Activated naive CD4-positive, alpha-beta T cell (primary cell): ENCODE results near the gene OTOGL.
"Not testable (repeated sequence)": the region's sequence is repeated elsewhere in the genome, so short reads cannot be mapped to it uniquely, and the experiment has no call there.

Experiments used
- DNase-seq, 4 experiments: peaks; one replicate each; lab custom pipeline; 2025; lab: John Stamatoyannopoulos, UW

Gene OTOGL

DNA sequence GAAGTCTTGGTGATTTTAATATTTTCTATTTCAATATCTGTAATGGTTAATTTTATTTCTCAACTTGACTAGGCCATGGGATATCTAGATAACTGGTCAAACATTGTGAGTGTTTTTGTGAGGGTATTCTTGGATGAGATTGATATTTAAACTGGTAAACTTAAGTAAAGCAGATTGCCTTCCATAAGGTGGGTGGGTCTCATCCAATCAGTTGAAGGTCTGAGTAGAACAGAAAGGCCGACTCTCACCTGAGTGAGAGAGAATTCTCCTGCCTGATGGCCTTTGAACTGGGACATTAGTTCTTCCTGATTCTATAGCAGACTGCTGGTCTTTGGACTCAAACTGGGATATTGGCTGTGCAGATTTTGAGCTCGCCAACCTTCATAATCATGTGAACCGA, 36.3 kb downstream of the OTOGL start:
- no peak for DNase-seq

DNA sequence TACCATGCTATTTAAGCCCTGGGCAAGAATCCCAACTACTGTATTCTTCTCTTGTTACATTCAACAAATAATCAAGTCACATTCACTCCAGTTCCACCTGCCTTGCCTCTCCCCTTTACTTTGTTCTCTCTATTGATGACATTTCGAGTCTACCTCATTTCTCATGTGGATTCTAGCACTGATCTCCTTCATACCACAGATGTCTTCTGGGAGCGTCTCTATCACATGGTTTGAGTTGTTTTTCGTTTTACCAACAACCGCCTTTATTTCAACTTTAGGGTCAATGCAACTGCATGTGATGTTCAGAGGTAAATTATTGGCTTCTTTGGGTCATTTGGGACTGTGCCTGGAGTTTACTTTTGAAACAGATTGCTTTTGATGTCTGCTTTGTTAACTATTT, 40.7 kb downstream of the OTOGL start:
- no peak for DNase-seq

DNA sequence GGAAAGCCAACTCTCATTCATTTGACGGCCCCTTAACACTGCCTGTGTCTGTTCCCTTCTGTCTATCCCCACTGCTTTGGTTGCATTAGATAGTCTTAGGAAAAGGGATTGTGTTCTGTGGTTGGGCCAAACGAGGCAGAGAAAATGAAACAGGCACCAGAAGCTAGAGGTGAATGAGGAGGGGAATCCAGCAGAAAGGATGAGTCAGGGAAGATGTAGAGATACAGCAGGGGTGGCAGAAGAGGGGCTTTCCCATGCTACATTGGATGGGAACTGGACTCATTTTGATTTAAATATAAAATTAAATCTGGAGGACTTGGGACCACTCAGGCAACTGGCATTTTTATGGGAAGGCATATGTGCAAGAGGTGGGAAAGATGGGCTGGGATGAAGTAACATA, 43.3 kb downstream of the OTOGL start:
- no peak for DNase-seq

DNA sequence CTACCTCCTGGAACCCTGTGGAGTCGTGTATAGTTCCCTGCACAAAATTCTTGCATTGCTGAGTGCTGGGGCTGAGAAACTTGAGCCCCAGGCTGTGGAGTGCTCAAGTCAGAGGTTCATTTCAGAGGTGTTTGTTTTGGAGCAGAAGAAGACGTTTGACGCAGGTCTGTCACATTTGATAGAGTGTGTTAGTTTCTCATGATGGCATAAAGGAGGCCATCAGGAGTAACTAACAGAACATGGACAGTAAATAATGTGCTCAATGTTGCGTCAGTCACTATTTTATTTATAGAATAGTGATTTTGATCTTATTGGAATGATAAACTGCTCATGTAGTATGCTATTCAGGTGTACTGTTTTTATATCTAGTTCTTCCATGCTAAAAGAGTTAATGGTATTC, 44.2 kb downstream of the OTOGL start:
- DNase-seq, result no peak

DNA sequence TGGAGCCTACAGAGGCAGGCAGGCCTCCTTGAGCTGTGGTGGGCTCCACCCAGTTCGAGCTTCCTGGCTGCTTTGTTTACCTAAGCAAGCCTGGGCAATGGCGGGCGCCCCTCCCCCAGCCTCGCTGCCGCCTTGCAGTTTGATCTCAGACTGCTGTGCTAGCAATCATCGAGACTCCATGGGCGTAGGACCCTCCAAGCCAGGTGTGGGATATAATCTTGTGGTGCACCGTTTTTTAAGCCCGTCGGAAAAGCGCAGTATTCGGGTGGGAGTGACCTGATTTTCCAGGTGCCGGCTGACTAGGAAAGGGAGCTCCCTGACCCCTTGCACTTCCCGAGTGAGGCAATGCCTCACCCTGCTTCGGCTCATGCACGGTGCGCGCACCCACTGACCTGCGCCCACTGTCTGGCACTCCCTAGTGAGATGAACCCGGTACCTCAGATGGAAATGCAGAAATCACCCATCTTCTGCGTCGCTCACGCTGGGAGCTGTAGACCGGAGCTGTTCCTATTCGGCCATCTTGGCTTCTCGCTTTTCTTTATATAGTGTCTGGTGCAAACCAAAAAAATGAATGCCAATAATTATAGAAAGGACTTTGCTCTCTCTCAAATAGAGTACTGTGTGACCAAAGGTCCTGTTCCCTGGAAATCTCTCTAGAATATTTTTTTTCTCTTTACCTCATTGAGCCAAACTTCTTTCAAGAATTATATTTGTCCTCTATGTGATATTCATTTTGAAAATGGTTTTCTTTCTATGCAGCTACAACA, 50.4 kb downstream of the OTOGL start:
- not testable (repeated sequence) for DNase-seq

DNA sequence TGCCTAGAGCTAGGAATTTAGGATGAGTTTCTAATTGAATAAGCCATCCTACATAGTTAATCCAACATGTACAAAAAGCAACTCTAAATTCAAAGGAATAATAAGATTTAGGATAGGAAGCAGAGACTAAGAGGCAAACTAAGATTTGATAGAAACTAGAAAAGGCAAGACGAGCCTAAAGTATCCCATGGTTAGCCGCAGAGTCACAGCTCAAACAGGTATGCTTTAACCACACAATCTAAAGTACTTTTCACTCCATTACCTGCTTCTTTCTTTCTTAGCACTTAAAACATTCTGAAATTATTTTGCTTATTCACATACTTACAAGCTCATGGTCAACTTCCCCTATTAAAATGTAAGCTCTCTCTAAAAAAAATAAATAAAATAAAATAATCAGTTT, 51.8 kb downstream of the OTOGL start:
- no peak for DNase-seq

DNA sequence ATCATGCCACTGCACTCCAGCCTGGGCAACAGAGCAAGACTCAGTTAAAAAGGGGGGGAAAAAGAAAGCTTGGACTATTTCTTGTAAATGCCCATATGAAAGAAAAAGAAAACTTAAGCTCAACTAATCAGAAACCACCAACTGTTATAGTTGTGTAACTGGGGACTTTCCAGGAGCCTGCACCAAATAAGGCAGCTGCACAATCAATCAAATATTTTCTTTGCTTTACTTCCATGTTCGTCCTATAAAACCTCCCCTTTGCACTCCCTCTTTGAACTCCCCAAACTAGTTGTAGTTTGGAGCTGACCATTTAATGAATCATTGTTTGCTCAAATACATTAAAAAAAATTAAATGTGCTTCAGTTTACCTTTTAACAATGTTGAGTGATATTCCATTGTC, 54.9 kb downstream of the OTOGL start:
- no peak for DNase-seq

DNA sequence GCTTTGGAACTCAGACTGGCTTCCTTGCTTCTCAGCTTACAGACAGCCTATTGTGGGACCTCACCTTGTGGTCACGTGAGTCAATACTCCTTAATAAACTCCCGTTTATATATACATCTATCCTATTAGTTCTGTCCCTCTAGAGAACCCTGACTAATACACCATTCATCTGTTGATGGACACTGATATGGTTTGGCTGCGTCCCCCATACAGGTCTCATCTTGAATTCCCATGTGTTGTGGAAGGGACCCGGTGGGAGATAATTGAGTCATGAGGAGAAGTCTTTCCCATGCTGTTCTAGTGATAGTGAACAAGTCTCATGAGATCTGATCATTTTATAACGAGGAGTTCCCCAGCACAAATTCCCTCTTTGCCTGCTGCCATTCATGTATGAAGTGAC, 57.0 kb downstream of the OTOGL start:
- DNase-seq, result no peak

DNA sequence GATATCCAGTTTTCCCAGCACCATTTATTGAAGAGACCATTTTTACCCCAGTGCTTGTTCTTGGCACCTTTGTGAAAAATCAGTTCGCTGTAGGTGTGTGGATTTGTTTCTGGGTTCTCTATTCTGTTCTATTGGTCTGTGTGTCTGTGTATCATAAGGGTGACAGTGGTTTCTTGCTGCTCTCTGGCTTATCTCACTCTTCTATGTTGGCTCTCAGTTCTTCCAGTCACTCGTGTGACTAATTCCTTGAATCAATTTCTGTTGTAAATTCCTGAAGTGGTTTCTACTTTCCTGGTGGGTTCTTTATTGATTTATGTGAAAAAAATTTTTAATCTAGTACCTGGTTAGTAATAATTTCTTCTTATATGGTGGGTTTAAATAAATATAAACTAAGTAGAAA, 58.3 kb downstream of the OTOGL start:
- DNase-seq, result no peak

DNA sequence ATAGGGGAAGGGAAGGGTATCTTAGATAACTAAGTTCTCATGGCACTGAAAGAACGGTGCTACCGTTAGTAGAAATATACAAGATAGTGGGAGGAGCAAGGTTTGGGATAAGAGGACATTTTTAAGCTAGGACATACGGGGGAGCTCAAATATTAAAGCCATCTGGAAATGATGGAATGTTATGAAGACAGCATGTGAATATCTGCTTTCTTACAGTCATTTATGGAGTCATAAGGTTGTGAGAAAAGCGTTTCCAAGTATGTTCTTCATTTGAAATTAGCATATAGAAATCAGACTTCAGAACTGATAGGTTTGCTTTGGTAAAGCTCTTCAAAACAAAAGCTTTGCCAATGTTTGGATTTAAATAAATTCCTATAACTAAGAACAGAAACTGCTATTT, 62.3 kb downstream of the OTOGL start:
- no peak for DNase-seq

DNA sequence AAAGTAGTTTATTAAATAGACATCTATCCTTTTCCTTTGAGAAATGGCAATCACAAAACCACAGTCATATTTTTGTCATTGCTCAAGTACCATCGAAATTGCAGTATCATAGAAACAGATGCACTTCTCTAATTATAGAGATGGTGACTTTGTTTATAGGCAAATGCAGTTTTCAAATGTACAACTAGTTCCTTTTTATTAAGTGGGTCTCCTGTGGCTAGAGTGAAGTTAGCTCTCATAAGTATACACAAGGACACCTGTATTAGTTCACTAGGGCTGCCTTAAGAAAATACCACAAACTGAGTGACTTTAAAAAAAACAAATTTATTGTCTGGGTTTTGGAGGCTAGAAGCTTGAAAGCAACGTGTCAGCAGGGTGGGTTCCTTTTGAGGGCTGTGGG, 62.8 kb downstream of the OTOGL start:
- no peak for DNase-seq

DNA sequence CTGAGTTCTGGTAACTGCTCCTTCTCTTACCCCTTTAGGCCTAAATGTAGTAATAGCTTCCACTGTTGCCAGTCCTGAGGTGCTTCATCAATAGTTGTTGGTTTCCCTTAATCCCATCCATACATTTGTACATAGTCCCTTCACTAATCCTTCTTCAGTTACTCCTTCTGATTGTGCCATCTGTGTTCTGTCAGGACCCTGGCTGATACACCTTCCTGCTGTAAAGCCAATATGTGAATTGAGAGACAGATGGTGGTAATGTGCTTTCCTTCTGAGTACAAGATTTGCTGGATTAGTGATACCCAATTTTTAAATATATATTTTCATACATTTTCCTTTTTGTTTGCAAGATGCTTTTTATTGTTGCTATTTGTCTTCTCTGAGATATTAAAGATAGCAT, 66.4 kb downstream of the OTOGL start:
- DNase-seq, result no peak

DNA sequence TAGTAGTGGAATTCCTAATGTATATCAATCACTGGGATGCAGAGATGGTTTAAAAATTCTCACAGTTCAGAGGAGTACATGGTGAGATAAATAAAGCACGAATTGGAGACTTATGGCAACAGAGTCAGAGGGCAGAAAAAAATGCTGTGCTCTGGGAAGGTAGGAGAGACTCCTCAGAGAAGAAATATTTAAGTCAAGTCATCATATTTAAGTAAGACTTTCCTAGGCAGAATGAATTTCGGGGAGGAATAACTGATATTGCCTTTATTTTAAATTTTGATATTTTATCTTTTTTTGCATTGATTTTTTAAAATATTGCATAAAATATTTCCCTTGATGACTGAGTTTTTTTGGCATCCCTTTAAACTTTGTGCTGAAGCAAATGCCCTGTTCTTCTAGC, 67.4 kb downstream of the OTOGL start:
- no peak for DNase-seq

DNA sequence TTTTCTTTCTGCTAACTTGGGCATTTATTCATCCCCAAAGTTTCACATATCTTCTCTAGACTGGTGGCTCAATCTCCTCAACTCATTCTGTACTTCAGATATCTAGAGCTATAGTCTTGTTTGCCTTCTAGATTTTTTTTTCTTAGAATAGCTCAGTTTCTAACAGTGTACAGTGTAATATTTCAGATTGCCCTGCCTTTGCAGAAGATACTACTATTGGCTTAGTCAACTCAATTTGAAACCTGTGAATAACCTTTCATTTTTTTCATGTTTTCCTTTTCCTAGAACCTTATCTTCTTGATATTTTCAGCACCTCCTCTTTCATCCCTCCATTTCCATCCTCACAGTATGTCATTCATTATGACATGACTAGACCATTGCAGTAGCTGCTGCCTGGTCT, 69.6 kb downstream of the OTOGL start:
- no peak for DNase-seq

DNA sequence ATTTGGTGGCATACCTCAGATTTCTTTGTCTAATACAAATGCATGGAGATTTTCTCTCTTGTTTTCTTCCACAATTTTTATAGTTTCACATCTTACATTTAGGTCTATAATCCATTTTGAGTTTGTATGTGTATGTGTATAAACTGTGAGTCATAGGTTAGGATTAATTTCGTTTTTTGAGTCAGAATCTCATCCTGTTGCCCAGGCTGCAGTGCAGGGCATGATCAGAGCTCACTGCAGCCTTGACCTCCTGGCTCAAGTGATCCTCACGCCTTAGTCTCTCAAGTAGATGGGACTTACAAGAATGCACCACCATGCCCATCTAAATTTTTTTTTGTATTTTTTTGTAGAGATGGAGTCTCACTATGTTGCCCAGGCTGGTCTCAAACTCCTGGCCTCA, 71.6 kb downstream of the OTOGL start:
- no peak for DNase-seq

DNA sequence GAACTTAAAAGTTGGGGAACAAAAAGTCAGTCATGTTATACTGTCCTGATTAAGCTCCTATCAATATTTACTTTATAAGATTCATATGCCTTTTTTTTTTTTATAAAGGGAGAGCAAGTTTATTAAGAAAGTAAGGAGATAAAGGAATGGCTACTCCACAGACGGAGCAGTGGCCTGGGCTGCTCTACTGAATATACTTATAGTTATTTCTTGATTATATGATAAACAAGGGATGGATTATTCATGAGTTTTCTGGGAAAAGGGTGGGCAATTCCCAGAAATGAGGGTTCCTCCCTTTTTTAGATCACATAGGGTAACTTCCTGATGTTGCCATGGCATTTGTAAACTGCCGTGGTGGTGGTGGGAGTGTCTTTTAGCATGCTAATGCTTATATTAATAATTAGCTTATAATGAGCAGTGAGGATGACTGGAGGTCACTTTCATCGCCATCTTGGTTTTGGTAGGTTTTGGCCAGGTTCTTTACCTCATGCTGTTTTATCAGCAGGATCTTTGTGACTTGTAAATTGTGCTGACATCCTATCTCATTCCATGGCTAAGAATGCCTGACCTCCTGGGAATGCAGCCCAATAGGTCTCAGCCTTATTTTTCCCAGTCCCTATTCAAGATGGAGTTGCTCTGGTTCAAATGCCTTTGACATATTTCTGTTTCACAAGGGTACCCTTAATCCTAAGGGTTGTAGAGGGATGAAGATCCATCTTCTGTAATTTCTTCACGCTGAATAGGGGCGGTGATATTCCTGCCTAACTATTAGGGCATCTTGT, 73.9 kb downstream of the OTOGL start:
- DNase-seq, result no peak

DNA sequence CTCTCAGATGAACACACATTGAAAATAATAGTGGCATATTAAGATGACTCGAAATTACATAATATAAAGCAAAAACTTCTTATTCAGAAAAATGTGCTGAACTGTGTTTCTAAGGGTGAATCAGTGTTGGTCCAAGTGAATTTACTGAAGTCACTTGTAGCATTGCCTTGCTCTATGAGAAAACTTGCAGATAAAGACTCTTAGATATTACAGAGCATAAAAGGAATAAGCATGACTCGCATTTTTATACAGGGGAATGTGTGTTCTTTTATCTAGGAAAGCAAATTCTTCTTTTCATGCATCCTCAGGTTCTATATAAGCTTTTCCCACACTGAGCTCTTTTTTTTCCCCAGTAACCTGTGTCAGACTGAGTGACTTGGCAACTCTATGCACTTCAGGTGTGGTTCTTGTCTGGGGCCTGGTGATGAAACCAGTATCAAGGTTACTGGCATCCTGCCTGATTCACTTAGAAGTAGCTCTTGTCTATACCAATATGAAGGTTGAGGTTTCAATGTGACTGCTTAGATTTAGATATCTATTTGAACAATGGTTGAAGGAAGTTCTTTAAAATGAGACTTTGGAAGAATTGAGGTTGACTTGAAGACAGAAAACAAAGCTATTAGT, 76.1 kb downstream of the OTOGL start:
- no peak for DNase-seq

DNA sequence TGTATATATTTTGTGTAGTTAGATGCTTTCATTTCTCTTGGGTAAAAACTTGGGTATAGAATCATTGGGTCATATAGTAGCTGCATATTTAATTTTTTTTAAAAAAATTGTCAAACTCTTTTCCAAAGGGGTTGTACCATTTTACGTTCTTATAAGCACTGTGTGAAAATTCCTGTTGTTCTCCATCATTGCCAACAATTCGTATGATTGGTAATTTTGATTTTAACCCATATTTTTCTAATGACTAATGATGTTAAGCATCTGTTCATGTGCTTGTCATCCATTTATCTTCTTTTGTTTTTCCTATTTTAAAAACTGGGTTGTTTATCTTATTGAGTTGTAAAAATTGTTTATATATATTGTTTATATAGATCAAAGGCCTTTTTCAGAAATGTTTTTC, 77.4 kb downstream of the OTOGL start:
- DNase-seq, result no peak

DNA sequence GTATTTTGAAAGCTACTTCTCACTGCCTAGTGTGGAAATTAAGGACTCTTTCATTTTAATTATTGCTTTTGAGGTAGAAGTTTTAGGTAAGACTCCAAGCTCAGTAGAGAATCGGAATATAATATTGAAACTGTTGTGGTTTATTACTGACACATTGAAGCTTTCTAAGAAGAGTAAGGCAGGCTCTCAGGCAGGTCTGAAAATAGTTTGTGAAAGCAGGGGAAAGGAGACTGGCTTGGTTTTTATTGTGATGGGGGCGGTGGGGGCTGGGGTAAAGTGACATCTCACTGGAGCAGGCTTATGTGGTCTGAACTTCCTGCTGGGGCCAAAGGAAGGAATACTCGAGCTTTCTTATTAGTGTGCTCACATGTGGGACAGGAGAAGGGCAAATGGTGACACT, 79.5 kb downstream of the OTOGL start:
- no peak for DNase-seq

DNA sequence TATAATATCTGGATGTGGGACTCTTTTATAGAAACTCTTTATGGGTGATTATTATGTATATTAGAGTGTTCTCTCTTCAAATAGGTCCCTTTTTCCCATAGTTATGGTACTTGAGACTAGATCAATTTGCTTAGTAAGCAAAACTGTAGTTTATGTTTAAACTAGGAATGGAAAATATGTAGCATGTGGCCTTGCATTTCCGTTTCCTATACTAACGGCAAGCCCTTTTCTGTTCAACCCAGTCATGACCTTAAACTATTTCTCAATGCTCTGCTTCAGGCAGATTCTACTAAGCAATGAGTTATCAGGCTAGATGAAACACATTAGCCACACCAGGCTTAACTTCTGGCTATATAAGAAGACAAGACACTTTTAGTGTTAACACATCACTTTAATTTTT, 84.6 kb downstream of the OTOGL start:
- no peak for DNase-seq

DNA sequence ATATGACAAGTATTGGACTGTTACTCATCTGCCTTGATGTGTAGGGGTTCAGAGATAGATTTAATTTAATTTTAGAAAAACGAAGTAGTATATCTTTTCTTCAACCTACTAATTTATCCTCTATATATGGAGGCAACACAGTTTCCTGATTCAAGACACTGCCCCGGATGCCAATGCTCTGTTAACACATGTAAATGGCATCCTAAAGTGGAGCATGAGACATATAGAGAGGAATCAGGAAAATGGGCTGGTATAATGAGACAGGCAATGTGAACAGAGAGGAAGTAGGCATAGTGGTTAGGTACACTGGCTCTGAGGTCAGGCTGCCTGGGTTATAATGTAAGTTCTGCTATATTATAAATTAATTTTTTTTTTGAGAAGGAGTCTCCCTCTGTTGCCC, 85.6 kb downstream of the OTOGL start:
- no peak for DNase-seq

DNA sequence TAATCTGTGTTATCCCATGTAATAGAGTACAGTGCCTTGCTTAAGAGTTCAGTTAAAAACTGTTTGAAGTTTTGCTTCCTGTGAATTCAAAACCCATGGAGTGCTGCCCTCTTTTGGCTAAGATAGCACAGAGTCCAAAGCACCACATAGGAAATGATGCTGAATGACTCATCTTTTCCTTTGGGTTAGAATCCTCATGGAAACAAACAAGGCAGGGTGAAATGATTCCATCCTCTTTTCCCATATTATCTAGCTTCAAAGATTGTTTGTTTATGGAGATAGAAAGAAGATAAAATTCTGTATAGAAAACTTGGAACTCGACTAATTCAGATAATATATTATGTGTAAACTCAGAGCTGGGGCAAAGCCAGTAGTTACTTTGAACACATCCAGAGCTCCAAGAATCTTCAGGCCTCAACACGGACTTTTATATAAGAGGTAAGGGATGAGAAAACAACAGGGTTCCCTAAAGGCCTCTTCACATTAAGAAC, 87.4 kb downstream of the OTOGL start:
- no peak for DNase-seq

DNA sequence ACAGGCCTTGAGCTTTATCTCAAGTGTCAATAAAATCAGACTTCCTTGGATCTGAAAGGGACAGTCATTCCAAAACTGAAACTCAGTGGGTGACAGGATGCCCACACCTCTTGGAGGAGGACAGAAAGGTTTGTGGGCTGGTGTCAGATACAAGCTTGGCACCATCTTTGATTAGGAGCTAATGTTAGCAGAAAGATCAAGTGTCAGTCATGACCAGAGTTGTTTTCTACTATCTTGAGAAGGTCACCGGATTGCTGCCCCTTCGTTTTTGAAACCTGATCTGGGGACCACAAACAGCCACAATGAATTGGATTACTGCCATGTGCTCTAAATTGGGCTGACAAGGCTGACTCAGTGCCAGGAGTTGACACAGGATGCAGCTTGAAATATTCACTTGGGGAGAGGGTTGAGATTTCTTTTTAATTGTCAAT, 88.3 kb downstream of the OTOGL start:
- DNase-seq, result no peak
